ENCODE results near the gene BCL11A. TPM values are rescaled to one million over a fixed set of nuclear protein-coding genes. Genes with fewer than 3 reads are reported as not detected.

Gene BCL11A
- total and polyA plus RNA-seq, 2 experiments from 2014 or later = 57.5 to 77.6 TPM

DNA sequence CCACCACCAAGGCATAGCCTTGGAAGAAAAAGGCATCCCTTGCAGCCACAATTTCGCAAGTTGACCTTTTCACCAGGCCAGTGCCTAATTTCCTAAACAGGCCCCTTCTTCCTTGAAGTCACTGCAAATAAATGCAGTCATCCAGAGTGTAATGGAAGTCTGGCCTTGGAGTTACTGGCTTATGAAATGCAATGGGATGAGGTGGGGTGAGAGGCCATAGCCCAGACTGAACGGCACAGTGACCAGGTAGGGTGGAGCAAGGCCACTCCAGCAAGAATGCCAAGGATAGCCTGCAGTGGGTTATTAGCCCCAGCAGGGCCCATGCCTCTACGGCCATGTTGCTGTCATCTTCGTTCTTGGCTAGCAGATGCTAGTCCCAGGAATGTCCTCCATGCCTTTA, 68.4 kb downstream of the BCL11A start:
- Mint-ChIP-seq H3K4me3 (no peak overlapping the region), H3K27me3 (ENCODE audit: insufficient read depth, low read depth, poor library complexity) (peaks cover 16% of the 10 kb centered on the region), H3K9me3 (no peaks in the 10 kb centered on the region), H3K27ac (no peak overlapping the region; the same call in 1 of the 2 replicates), H3K4me1 (peaks cover 77% of the 10 kb centered on the region), H3K36me3 (ENCODE audit: low read depth) (peaks cover 18% of the 10 kb centered on the region)
- peaks cover 65% of the 10 kb centered on the region for H3K4me1 ChIP-seq (ENCODE audit: insufficient read depth)
- TF ChIP-seq JUNB (IDR thresholded peaks at IDR 0.05; ENCODE audit: unreplicated experiment) (no peak), STAT1 (IDR thresholded peaks at IDR 0.05; ENCODE audit: unreplicated experiment) (no peak), NANOG (IDR thresholded peaks at IDR 0.05; ENCODE audit: borderline replicate concordance) (no peak)
- TF ChIP-seq, protein P1, sequence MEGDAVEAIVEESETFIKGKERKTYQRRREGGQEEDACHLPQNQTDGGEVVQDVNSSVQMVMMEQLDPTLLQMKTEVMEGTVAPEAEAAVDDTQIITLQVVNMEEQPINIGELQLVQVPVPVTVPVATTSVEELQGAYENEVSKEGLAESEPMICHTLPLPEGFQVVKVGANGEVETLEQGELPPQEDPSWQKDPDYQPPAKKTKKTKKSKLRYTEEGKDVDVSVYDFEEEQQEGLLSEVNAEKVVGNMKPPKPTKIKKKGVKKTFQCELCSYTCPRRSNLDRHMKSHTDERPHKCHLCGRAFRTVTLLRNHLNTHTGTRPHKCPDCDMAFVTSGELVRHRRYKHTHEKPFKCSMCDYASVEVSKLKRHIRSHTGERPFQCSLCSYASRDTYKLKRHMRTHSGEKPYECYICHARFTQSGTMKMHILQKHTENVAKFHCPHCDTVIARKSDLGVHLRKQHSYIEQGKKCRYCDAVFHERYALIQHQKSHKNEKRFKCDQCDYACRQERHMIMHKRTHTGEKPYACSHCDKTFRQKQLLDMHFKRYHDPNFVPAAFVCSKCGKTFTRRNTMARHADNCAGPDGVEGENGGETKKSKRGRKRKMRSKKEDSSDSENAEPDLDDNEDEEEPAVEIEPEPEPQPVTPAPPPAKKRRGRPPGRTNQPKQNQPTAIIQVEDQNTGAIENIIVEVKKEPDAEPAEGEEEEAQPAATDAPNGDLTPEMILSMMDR (conservative IDR thresholded peaks at IDR 0.05; ENCODE audit: low read depth in 2 of 2) = no peak
- TF ChIP-seq, protein P2, sequence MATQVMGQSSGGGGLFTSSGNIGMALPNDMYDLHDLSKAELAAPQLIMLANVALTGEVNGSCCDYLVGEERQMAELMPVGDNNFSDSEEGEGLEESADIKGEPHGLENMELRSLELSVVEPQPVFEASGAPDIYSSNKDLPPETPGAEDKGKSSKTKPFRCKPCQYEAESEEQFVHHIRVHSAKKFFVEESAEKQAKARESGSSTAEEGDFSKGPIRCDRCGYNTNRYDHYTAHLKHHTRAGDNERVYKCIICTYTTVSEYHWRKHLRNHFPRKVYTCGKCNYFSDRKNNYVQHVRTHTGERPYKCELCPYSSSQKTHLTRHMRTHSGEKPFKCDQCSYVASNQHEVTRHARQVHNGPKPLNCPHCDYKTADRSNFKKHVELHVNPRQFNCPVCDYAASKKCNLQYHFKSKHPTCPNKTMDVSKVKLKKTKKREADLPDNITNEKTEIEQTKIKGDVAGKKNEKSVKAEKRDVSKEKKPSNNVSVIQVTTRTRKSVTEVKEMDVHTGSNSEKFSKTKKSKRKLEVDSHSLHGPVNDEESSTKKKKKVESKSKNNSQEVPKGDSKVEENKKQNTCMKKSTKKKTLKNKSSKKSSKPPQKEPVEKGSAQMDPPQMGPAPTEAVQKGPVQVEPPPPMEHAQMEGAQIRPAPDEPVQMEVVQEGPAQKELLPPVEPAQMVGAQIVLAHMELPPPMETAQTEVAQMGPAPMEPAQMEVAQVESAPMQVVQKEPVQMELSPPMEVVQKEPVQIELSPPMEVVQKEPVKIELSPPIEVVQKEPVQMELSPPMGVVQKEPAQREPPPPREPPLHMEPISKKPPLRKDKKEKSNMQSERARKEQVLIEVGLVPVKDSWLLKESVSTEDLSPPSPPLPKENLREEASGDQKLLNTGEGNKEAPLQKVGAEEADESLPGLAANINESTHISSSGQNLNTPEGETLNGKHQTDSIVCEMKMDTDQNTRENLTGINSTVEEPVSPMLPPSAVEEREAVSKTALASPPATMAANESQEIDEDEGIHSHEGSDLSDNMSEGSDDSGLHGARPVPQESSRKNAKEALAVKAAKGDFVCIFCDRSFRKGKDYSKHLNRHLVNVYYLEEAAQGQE (IDR thresholded peaks at IDR 0.05; ENCODE audit: unreplicated experiment) = no peak
- no peak overlapping the region for H2AFZ ChIP-seq
- H3K9me2 ChIP-seq (ENCODE audit: insufficient read depth) = no peaks in the 10 kb centered on the region
- DNase-seq (ENCODE audit: low spot score) = no peak
- H3K4me2 ChIP-seq = peak overlapping the region; percentile 56
- peaks cover 16% of the 10 kb centered on the region for H3K27me3 ChIP-seq (ENCODE audit: insufficient read depth)
- H3F3A ChIP-seq (replicated peaks; ENCODE audit: low read depth) = no peaks in the 10 kb centered on the region
- peak; percentile 24 for ATAC-seq
- H3K36me3 ChIP-seq (ENCODE audit: insufficient read depth) = peaks cover 4% of the 10 kb centered on the region; the same call in 1 of the 2 replicates
- H3K4me3 ChIP-seq = no peak overlapping the region
- H3K79me2 ChIP-seq (replicated peaks; ENCODE audit: insufficient read depth) = peaks cover 94% of the 10 kb centered on the region
- peak overlapping the region; percentile 52; the same call in 1 of the 2 replicates for H3K27ac ChIP-seq (ENCODE audit: low read depth)
- peaks cover 58% of the 10 kb centered on the region for H4K20me1 ChIP-seq (replicated peaks; ENCODE audit: insufficient read depth)

DNA sequence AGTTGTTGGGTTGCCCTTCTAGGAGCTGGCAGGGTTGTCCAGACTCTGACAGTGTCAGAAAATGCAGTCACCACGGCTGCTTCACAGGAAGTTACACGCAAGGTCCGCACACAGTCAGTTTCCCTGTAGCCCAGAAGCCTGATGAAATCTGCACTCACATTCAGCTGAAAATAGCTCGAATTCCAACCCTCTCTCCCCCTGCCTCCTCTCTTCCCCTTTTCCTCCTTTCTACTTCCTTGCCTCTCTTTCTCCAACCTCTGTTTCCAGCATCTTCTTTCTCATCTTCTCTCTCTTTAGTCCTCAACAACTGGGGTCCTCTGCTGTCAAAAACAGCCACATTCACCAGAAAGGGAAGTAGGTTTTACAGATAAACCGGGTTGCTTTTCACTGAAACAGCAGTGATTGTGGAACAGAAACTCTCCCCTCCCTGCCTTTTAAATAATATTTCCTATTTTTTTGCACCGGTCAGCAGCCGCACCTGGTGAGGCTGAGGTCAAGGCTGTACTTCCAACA, 69.3 kb downstream of the BCL11A start:
- Mint-ChIP-seq H3K4me3 (peak overlapping the region; percentile 22; the same call in 1 of the 3 replicates), H3K9me3 (no peaks in the 10 kb centered on the region), H3K36me3 (ENCODE audit: low read depth) (peaks cover 20% of the 10 kb centered on the region), H3K27me3 (ENCODE audit: insufficient read depth, low read depth, poor library complexity) (peaks cover 15% of the 10 kb centered on the region), H3K4me1 (peaks cover 75% of the 10 kb centered on the region), H3K27ac (peak overlapping the region; percentile 6; the same call in 1 of the 2 replicates)
- Histone ChIP-seq H3F3A (replicated peaks; ENCODE audit: low read depth) (no peaks in the 10 kb centered on the region), H3K79me2 (replicated peaks; ENCODE audit: insufficient read depth) (peaks cover 94% of the 10 kb centered on the region), H3K27ac (ENCODE audit: low read depth) (peak overlapping the region; percentile 52), H3K4me1 (ENCODE audit: insufficient read depth) (peaks cover 63% of the 10 kb centered on the region), H3K4me2 (peak overlapping the region; percentile 56), H3K9me2 (ENCODE audit: insufficient read depth) (no peaks in the 10 kb centered on the region), H4K20me1 (replicated peaks; ENCODE audit: insufficient read depth) (peaks cover 57% of the 10 kb centered on the region), H2AFZ (no peak overlapping the region), H3K4me3 (no peak overlapping the region), H3K36me3 (ENCODE audit: insufficient read depth) (peaks cover 4% of the 10 kb centered on the region; the same call in 1 of the 2 replicates), H3K27me3 (ENCODE audit: insufficient read depth) (peaks cover 18% of the 10 kb centered on the region)
- DNase-seq (ENCODE audit: low spot score) = peak; percentile 77
- ATAC-seq = peak; percentile 56
- TF ChIP-seq CREB1 (CRISPR knock-in tag; IDR thresholded peaks at IDR 0.05; ENCODE audit: low read depth) = no peak
- no peak for TF ChIP-seq NANOG (IDR thresholded peaks at IDR 0.05; ENCODE audit: borderline replicate concordance)
- TF ChIP-seq EZH2 (IDR thresholded peaks at IDR 0.05; ENCODE audit: low read depth, unreplicated experiment) = no peak
- TF ChIP-seq JUNB (IDR thresholded peaks at IDR 0.05; ENCODE audit: unreplicated experiment) = no peak
- no peak for TF ChIP-seq EZH2phosphoT487 (IDR thresholded peaks at IDR 0.05; ENCODE audit: unreplicated experiment)
- TF ChIP-seq, protein P3, sequence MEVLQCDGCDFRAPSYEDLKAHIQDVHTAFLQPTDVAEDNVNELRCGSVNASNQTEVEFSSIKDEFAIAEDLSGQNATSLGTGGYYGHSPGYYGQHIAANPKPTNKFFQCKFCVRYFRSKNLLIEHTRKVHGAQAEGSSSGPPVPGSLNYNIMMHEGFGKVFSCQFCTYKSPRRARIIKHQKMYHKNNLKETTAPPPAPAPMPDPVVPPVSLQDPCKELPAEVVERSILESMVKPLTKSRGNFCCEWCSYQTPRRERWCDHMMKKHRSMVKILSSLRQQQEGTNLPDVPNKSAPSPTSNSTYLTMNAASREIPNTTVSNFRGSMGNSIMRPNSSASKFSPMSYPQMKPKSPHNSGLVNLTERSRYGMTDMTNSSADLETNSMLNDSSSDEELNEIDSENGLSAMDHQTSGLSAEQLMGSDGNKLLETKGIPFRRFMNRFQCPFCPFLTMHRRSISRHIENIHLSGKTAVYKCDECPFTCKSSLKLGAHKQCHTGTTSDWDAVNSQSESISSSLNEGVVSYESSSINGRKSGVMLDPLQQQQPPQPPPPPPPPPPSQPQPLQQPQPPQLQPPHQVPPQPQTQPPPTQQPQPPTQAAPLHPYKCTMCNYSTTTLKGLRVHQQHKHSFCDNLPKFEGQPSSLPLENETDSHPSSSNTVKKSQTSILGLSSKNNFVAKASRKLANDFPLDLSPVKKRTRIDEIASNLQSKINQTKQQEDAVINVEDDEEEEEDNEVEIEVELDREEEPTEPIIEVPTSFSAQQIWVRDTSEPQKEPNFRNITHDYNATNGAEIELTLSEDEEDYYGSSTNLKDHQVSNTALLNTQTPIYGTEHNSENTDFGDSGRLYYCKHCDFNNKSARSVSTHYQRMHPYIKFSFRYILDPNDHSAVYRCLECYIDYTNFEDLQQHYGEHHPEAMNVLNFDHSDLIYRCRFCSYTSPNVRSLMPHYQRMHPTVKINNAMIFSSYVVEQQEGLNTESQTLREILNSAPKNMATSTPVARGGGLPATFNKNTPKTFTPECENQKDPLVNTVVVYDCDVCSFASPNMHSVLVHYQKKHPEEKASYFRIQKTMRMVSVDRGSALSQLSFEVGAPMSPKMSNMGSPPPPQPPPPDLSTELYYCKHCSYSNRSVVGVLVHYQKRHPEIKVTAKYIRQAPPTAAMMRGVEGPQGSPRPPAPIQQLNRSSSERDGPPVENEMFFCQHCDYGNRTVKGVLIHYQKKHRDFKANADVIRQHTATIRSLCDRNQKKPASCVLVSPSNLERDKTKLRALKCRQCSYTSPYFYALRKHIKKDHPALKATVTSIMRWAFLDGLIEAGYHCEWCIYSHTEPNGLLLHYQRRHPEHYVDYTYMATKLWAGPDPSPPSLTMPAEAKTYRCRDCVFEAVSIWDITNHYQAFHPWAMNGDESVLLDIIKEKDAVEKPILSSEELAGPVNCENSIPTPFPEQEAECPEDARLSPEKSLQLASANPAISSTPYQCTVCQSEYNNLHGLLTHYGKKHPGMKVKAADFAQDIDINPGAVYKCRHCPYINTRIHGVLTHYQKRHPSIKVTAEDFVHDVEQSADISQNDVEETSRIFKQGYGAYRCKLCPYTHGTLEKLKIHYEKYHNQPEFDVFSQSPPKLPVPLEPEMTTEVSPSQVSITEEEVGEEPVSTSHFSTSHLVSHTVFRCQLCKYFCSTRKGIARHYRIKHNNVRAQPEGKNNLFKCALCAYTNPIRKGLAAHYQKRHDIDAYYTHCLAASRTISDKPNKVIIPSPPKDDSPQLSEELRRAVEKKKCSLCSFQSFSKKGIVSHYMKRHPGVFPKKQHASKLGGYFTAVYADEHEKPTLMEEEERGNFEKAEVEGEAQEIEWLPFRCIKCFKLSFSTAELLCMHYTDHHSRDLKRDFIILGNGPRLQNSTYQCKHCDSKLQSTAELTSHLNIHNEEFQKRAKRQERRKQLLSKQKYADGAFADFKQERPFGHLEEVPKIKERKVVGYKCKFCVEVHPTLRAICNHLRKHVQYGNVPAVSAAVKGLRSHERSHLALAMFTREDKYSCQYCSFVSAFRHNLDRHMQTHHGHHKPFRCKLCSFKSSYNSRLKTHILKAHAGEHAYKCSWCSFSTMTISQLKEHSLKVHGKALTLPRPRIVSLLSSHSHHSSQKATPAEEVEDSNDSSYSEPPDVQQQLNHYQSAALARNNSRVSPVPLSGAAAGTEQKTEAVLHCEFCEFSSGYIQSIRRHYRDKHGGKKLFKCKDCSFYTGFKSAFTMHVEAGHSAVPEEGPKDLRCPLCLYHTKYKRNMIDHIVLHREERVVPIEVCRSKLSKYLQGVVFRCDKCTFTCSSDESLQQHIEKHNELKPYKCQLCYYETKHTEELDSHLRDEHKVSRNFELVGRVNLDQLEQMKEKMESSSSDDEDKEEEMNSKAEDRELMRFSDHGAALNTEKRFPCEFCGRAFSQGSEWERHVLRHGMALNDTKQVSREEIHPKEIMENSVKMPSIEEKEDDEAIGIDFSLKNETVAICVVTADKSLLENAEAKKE (CRISPR knock-in tag; IDR thresholded peaks at IDR 0.05) = no peak
- no peak for TF ChIP-seq POLR2AphosphoS5 (IDR thresholded peaks at IDR 0.05; ENCODE audit: low read depth)

Data from GM23338 (cell line).